NB4 (cell line): ENCODE measurements around the gene CDH11.

Source experiments
- CTCF ChIP-seq: IDR thresholded peaks from one replicate; pipeline ENCODE4 v1.5.1; 2012; ENCODE audit warnings: low read depth, low read length
- MAX ChIP-seq: IDR thresholded peaks from 2 replicates; pipeline ENCODE4 v1.6.1; 2011; ENCODE audit warnings: low read depth, low read length
- MYC ChIP-seq: IDR thresholded peaks from 2 replicates; pipeline ENCODE4 v1.6.1; 2011; ENCODE audit warnings: low read depth, low read length
- POLR2A ChIP-seq: IDR thresholded peaks from 2 replicates; pipeline ENCODE4 v1.6.1; 2011; ENCODE audit warnings: mild to moderate bottlenecking; ENCODE audit not compliant: insufficient read length; ENCODE audit errors: extremely low read depth

GRCh38 chr16:64948056-64948455 is 173.8 kb downstream of the CDH11 start:
- TF ChIP-seq POLR2A (no peak), CTCF (no peak), MYC (no peak), MAX (no peak)
